SK-N-DZ (cell line): ENCODE results near the gene TSC2.

Experiments
- DNase-seq: peaks from one replicate; pipeline ENCODE4 v3.0.0-alpha.2; 2015; ENCODE audit warnings: low spot score

TSC2 gene

GRCh38 chr16:2042986-2043666 lies 4.7 kb upstream of the TSC2 start:
- no peak for DNase-seq

DNA sequence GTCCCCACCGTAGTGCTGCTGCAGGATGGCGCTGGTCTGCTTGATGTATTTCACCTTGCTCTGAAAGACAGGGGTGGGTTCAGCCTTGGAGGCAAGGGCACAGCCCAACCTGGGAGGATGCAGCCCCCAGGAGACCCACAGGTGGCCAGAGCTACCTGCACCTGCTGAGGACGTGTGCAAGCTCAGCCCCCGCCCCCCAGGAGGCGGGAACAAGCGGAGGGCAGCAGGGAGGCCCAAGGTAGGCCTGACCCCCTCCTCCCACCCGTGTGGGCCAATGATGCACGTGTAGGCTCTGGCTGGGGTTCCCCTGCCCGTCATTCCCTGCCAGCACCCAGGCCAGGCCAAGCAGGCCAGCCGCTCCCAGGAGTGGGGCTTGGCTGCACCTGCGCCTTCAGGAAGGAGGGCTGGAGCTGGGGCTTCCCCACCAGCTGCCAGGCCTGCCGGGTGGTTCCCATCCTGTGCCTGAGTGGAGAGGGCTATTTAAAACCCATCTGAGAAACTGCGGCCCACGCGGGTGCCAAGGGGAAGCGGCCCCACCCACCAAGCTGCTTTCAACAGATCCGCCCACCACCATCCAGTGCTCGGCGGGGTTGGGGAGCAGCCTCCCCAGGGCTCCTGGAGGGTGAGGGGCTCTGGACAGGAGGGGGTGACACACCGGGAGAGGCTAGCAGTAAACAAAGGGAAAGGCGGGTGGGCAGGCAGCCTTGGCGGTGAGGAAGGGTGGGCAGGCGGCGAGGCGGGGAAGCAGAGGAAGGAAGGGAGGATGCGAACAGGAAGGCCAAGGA lies 3.9 kb upstream of the TSC2 start:
- no peak for DNase-seq

DNA sequence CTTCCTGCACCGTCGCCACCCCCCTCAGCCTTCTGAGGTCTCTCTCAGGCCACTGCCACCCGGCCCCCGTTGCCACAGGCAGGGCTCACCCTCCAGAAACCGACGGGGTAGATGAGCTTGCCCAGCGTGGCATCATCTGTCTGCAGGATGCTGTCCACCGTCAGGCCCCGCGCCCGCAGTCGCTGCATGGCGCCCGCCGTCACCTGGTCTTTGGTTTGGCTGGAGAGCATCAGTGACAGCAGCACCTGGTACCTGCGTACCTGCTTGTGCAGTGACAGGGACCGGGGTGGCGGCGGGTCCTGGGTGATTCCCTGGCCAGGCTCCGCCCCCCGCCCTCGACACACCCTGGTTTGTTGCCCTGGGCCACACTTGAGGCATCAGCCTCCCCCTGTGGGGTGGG lies 3.2 kb upstream of the TSC2 start:
- no peak for DNase-seq

GRCh38 chr16:2045965-2046892 lies 1.6 kb upstream of the TSC2 start:
- DNase-seq: no peak

DNA sequence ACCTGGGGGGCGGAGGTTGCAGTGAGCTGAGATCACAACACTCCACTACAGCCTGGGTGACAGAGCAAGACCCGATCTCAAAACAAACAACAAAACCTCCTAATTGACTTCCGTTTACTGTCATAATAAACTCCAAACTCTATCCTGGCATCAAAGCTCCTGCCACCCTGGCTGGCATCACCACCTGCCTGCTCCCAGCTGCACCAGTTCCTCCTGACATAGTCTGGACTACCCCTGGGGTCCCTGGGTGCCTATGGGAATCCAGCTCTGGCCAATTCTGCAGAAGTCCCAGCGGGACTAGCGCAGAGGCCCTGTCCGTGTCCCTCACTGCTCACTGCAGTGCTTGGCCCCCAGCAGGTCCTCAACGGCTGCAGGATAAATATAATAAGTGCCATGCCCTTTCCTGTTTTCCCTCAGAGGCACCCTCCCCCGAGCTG lies 874 bp upstream of the TSC2 start:
- no peak for DNase-seq

GRCh38 chr16:2048116-2048543 lies 345 bp downstream of the TSC2 start:
- DNase-seq: no peak

- no peak for DNase-seq
Observed at GRCh38 chr16:2053211-2053610, 5.4 kb downstream of the TSC2 start.

DNA sequence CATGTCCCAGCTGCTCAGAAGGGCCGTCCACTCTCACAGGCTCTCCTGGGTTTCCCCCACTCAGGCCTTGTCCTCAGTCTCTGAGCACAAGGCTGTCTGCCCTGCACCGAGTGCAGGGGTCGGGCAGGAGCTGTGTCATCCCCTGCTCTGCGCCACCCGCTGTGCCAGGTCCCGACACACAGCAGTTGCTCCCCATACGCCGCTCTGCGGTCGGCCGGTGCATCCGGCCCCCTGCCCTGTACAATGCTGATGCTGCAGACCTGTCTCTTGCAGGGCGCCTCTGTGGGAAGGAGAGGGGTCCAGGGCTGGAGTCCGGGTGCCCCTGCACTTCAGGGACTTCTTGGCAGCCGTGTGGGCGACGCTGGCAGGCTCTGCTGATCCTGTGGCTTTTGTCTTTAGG lies 6.1 kb downstream of the TSC2 start:
- DNase-seq: no peak

DNA sequence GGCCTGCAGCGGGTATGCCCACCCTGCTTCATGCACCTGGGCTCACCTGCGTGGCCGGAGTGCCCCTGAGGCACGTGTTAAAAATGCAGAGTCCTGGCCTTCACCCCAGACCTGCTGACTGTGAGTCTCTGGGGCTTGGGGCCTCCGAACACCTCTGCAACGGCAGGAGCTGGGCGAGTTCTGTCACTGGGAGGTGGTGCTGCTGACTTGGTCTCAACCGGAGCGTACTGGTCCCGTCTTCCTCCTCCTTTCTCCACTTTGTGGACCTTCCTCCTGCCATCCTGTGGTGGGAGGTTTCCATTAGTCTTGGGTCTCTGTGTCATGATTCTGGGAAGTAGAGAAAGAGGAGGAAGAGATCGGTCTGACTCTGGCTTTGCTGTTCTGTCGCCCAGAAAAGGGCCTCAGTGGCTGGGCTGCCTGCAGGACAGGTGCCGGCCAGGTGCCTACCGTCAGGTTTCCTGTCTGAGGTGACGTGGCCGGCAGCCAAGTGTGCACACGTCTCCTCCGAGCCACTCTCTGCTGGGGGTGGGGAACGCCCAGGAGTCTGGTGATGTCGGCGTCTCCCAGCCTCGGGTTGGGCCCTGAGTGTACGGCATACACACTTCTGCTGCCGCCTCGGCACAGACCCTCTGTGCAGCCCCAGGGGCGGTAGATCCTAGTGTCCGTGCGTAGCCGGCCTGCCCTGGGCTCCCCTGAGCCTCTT lies 6.9 kb downstream of the TSC2 start:
- DNase-seq: no peak

- no peak for DNase-seq
Observed at GRCh38 chr16:2056077-2056476, 8.3 kb downstream of the TSC2 start.

DNA sequence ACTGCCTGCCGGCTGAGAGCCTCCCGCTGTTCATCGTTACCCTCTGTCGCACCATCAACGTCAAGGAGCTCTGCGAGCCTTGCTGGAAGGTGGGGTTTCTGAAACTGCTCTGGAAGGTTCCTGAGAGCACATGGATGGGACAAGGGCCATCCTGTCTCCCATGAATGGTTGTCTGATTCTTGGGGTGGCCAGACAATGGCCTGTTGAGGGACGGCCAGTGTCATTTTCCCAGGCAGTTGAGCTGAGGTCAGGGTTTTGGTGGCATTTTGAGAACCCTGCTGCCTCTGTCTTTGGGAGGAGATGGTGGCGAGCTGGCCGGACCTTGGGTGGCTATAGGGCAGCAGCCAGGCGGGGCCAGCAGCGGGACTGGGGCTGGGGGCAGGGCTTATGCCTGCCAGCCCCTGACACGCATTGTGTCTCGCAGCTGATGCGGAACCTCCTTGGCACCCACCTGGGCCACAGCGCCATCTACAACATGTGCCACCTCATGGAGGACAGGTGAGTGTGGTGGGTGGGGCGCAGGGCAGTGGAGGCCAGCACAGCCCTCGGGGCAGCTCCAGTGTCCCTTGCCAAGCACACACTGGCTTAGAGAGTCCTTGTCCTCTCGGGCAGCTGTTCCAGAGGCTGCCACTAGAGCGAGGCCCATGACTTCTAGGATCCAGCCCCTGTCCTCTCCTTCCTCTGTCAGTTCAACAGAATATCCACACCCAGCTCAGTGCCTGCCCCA lies 9.1 kb downstream of the TSC2 start:
- no peak for DNase-seq

- no peak for DNase-seq
Observed at GRCh38 chr16:2057438-2057837, 9.7 kb downstream of the TSC2 start.

DNA sequence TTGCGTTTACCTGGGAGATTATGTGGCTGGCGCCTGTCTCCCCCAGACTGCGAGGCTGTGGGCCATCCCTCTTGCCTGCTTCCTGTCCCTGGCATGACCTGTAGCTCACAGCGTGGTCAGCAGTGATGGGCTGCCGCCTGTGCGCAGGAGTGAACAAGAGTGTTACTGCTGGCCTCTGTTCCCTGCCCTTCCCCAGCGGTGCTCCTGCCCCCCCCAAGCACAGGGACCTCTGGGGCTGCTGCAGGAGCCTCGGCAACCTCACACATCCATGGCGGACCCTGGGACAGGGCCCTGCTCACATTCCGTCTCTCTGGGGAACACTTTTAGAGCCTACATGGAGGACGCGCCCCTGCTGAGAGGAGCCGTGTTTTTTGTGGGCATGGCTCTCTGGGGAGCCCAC lies 10.6 kb downstream of the TSC2 start:
- no peak for DNase-seq

DNA sequence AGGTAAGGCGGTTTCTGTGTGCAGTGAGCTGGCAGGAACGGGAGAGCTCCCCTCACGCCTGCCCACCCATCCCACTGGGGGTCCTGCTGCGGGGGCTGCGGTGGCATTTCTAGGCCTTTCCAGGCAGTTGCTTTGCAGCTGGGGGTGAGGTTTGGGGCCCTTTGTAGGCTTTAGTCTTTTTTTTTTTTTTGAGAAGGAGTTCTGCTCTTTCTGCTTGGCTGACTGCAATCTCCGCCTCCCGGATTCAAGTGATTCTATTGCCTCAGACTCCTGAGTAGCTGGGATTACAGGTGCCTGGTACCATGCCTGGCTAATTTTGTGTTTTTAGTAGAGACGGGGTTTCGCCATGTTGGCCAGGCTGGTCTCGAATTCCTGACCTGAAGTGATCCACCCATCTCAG lies 11.1 kb downstream of the TSC2 start:
- no peak for DNase-seq

GRCh38 chr16:2060346-2060745 lies 12.6 kb downstream of the TSC2 start:
- no peak for DNase-seq

- no peak for DNase-seq
Observed at GRCh38 chr16:2061023-2061422, 13.2 kb downstream of the TSC2 start.

DNA sequence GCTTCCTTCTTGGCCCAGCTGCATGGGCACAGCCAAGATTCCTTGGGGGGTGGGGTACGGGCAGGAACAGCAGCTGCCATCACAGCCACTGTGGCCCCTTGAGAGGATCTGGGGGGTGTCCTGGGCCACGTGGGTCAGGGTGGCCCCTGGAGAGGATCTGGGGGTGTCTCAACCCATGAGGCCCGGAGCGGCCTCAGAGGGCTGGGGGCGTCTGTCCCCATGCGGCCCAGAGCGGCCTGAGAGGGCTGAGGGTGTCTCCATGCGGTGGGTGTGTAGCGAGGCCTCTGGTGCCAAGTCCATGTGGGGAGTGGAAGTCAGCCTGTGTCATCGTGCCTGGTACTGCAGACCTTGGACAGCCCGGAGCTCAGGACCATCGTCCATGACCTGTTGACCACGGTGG lies 13.7 kb downstream of the TSC2 start:
- no peak for DNase-seq

DNA sequence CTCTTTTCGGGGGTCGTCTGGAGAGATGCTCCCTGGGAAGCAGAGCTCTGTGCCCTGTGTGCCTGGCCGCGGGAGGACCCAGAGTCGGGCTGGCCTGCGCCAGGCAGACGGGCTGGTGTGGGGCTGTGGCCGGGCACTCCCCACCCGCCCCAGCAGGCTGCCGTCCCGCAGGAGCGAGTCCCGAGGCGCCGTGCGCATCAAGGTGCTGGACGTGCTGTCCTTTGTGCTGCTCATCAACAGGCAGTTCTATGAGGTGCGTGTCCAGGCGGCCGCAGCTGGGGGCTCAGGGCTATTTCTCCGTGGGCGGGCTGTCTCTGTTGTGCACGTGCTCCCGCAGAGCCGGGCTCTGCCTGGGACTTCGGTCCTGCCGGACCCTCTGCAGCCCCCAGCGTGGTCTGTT lies 15.0 kb downstream of the TSC2 start:
- DNase-seq: no peak

GRCh38 chr16:2063861-2064260 lies 16.1 kb downstream of the TSC2 start:
- no peak for DNase-seq

- no peak for DNase-seq
Observed at GRCh38 chr16:2064368-2064945, 16.7 kb downstream of the TSC2 start.

GRCh38 chr16:2066139-2066538 lies 18.4 kb downstream of the TSC2 start:
- no peak for DNase-seq
